Stimulated activated effector memory CD8-positive, alpha-beta T cell treated with anti-CD3 and anti-CD28 coated beads, Interleukin-12 subunit alpha, Interleukin-12 subunit beta, amount 100 ng/mL, for 72 hours (primary cell): ENCODE data around the gene TEX2.
"Not testable (repeated sequence)": the region's sequence is repeated elsewhere in the genome, so short reads cannot be mapped to it uniquely, and the experiment has no call there.

Experiments used
- ATAC-seq: fragments of 150-1000 bp; cut with Tn5 transposase; 2 replicates; pipeline ENCODE4 v1.10.0; 2021
- DNase-seq, 2 donors: peaks; one replicate each; pipeline ENCODE4 v3.0.0; 2021 to 2022; ENCODE audit warnings: low spot score in 2 of 2
- H3K27ac Mint-ChIP-seq: one replicate; pipeline ENCODE4 v1.8.0; 2022; ENCODE audit warnings: mild to moderate bottlenecking, mixed read lengths
- H3K36me3 Mint-ChIP-seq: one replicate; pipeline ENCODE4 v1.8.0; 2022; ENCODE audit warnings: mild to moderate bottlenecking, mixed read lengths
- H3K4me1 Mint-ChIP-seq: one replicate; pipeline ENCODE4 v1.8.0; 2022; ENCODE audit warnings: mixed read lengths
- H3K4me3 Mint-ChIP-seq: one replicate; pipeline ENCODE4 v1.8.0; 2022; ENCODE audit warnings: mild to moderate bottlenecking, mixed read lengths
- H3K9me3 Mint-ChIP-seq: one replicate; pipeline ENCODE4 v1.8.0; 2022; ENCODE audit warnings: mixed read lengths

The TEX2 gene

GRCh38 chr17:64231567-64232141 lies 31.4 kb downstream of the TEX2 start:
- H3K36me3 Mint-ChIP-seq: no peaks in the 10 kb centered on the region
- no peak for DNase-seq
- no peaks in the 10 kb centered on the region for H3K9me3 Mint-ChIP-seq
- H3K4me1 Mint-ChIP-seq: peaks cover 5% of the 10 kb centered on the region
- no peak overlapping the region for H3K27ac Mint-ChIP-seq
- no peak overlapping the region for H3K4me3 Mint-ChIP-seq
- ATAC-seq: no peak

GRCh38 chr17:64230791-64231408 lies 32.2 kb downstream of the TEX2 start:
- H3K27ac Mint-ChIP-seq: no peak overlapping the region
- H3K9me3 Mint-ChIP-seq: no peaks in the 10 kb centered on the region
- peaks cover 5% of the 10 kb centered on the region for H3K4me1 Mint-ChIP-seq
- DNase-seq (no peak), ATAC-seq (no peak)
- no peaks in the 10 kb centered on the region for H3K36me3 Mint-ChIP-seq
- no peak overlapping the region for H3K4me3 Mint-ChIP-seq

GRCh38 chr17:64229815-64230728 lies 33.0 kb downstream of the TEX2 start:
- Mint-ChIP-seq H3K9me3 (no peaks in the 10 kb centered on the region), H3K27ac (no peak overlapping the region), H3K4me3 (no peak overlapping the region), H3K36me3 (no peaks in the 10 kb centered on the region), H3K4me1 (peaks cover 5% of the 10 kb centered on the region)
- no peak for DNase-seq
- no peak for ATAC-seq

DNA sequence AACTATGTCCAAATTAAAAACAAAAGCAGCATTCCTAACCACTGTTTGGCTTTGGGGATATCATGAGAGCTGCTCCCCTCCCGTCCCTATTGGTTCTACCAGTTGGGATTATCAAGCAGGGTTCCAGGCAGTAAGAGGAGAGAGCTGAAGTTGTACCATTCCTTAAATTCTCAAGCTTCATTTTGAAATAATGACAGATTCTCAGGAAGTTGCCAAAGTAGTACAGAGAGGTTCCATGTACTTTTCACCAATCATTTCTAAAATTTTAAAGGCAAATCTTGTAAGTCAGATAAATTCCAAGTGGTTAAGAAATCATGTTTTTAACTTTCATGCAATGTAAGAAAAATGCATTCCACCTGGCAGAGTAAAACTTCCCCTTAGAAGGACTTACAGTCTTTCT lies 36.9 kb downstream of the TEX2 start:
- Mint-ChIP-seq H3K27ac (no peak overlapping the region), H3K9me3 (no peaks in the 10 kb centered on the region), H3K4me3 (no peak overlapping the region), H3K4me1 (peaks cover 5% of the 10 kb centered on the region), H3K36me3 (no peaks in the 10 kb centered on the region)
- DNase-seq (no peak), ATAC-seq (no peak)

DNA sequence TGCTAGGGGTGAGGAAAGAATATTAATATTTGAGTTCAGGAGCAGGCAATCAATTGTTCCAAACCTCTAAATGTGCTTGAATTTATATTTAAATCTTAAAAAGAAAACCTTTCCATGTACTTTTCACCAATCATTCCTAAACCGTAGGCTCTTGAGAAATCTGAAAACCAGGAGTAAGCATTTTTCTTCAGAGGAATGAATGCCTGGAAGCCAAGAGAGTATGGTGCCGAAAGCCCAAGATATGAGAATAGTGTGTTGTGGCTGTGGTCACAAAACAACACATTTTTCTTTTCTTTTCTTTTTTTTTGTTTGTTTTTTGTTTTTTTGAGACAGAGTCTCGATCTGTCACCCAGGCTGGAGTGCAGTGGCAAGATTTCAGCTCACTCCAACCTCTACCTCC lies 37.6 kb downstream of the TEX2 start:
- DNase-seq: no peak
- H3K9me3 Mint-ChIP-seq: peaks cover 2% of the 10 kb centered on the region
- H3K4me1 Mint-ChIP-seq: peaks cover 5% of the 10 kb centered on the region
- no peak for ATAC-seq
- H3K36me3 Mint-ChIP-seq: no peaks in the 10 kb centered on the region
- H3K27ac Mint-ChIP-seq: no peak overlapping the region
- H3K4me3 Mint-ChIP-seq: no peak overlapping the region

- ATAC-seq (no peak), DNase-seq (no peak)
- no peak overlapping the region for H3K27ac Mint-ChIP-seq
- H3K36me3 Mint-ChIP-seq: no peaks in the 10 kb centered on the region
- H3K4me1 Mint-ChIP-seq: peaks cover 7% of the 10 kb centered on the region
- H3K4me3 Mint-ChIP-seq: no peak overlapping the region
- peaks cover 2% of the 10 kb centered on the region for H3K9me3 Mint-ChIP-seq
These were observed 39.0 kb downstream of the TEX2 start for GRCh38 chr17:64223931-64224629.

GRCh38 chr17:64223283-64223682 lies 39.8 kb downstream of the TEX2 start:
- H3K9me3 Mint-ChIP-seq: peaks cover 2% of the 10 kb centered on the region
- ATAC-seq (no peak), DNase-seq (no peak)
- peaks cover 7% of the 10 kb centered on the region for H3K4me1 Mint-ChIP-seq
- H3K27ac Mint-ChIP-seq: no peak overlapping the region
- no peak overlapping the region for H3K4me3 Mint-ChIP-seq
- no peaks in the 10 kb centered on the region for H3K36me3 Mint-ChIP-seq

DNA sequence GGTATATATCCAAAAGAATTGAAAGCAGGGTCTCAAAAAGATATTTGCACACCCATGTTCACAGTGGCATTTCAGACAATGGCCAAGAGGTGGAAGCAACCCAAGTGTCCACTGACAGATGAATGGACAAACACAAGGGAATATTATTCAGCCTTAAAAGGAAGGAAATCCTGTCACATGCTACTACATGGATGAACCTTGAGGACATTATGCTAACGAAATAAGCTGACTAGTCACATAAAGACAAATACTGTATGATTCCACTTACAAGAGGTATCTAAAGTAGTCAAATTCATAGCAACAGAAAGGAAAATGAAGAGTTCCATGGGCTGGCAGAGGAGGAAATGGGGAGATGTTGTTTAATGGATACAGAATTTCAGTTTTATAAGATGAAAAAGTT lies 41.4 kb downstream of the TEX2 start:
- DNase-seq (no peak), ATAC-seq (no peak)
- Mint-ChIP-seq H3K9me3 (peaks cover 2% of the 10 kb centered on the region), H3K4me3 (no peak overlapping the region), H3K36me3 (no peaks in the 10 kb centered on the region), H3K27ac (no peak overlapping the region), H3K4me1 (peaks cover 17% of the 10 kb centered on the region)

DNA sequence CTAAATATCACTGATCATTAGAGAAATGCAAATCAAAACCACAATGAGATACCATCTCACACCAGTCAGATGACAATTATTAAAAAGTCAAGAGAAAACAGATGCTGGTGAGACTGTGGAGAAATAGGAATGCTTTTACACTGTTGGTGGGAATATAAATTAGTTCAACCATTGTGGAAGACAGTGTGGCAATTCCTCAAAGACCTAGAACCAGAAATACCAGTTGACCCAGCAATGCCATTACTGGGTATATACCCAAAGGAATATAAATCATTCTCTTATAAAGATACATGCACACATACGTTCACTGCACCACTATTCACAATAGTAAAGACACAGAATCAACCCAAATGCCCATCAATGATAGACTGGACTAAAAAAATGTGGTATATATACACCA lies 42.5 kb downstream of the TEX2 start:
- not testable (repeated sequence) for DNase-seq, H3K4me3 Mint-ChIP-seq, H3K9me3 Mint-ChIP-seq, H3K27ac Mint-ChIP-seq, ATAC-seq, H3K36me3 Mint-ChIP-seq
- peaks cover 23% of the 10 kb centered on the region for H3K4me1 Mint-ChIP-seq

DNA sequence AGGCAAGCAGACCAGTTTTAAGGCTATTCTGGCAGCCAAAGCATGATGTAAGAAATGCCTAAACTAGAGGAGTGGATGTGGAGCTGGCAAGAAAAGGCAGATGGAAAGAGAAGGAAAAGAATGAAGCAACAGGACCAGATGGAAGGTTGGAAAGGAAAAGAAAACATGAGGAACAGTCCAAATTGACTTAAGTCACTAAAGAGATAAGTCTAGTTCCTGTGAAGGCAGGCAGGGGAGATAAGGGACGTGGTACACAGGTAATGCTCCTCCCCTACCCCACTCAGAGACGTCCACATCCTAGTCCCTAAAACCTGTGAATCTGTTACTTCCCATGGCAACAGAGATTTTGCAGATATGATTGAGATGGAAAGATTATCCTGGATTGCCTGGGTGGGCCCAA lies 43.5 kb downstream of the TEX2 start:
- H3K27ac Mint-ChIP-seq: no peak overlapping the region
- no peak overlapping the region for H3K4me3 Mint-ChIP-seq
- H3K36me3 Mint-ChIP-seq: no peaks in the 10 kb centered on the region
- no peak for DNase-seq
- no peak for ATAC-seq
- peaks cover 2% of the 10 kb centered on the region for H3K9me3 Mint-ChIP-seq
- peaks cover 23% of the 10 kb centered on the region for H3K4me1 Mint-ChIP-seq

- DNase-seq (no peak), ATAC-seq (peak; percentile 96)
- peaks cover 2% of the 10 kb centered on the region for H3K9me3 Mint-ChIP-seq
- peaks cover 23% of the 10 kb centered on the region for H3K4me1 Mint-ChIP-seq
- no peak overlapping the region for H3K4me3 Mint-ChIP-seq
- peaks cover 7% of the 10 kb centered on the region for H3K36me3 Mint-ChIP-seq
- no peak overlapping the region for H3K27ac Mint-ChIP-seq
These were observed 45.0 kb downstream of the TEX2 start for GRCh38 chr17:64218066-64218465.

GRCh38 chr17:64217249-64217691 lies 45.8 kb downstream of the TEX2 start:
- DNase-seq (no peak), ATAC-seq (no peak)
- Mint-ChIP-seq H3K4me1 (peaks cover 23% of the 10 kb centered on the region), H3K27ac (peak overlapping the region; percentile 39), H3K36me3 (peaks cover 15% of the 10 kb centered on the region), H3K9me3 (peaks cover 2% of the 10 kb centered on the region), H3K4me3 (no peak overlapping the region)

DNA sequence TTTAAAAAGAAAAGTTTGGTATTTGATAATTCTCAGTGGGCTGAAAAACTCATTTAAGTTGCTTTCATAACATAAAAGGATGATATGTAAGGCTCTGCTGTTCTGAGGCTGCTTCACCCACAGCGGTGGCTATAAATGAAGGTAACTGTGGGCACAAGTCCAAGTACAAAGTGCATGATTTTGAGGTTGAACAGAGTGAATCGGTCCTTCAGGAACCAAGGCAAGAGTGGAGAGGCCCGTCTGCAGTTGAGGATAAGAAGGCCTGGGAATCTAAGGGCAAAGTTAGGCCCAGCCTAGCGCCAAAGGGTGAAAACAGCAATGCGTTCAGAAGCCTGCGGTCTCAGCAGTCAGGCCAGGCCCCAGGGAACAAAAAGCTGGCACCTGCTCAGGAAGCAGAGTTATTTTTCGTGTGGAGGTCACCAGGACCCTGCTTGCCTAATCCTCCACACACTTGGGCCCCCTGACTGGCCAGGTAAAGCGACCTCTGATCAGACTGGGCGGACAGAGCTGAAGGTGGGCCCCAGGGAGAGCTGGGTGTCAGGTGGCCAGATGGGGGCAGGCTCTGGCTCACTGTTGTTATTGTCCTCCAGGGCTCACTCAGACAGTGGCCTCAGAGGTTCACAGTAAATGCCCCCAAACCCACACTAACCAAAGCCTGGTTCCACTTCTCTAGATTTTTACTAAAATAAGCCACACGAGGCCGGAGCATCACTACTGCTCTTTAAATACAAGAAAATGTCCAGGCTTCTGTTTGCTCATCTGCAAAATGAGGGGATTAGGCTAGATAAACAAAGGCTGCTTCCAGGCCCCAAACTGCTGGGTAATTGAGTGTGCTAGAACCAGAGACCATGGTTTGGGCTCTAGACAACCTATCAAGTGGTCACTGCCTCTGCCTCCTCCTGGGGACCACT lies 46.5 kb downstream of the TEX2 start:
- Mint-ChIP-seq H3K9me3 (peaks cover 2% of the 10 kb centered on the region), H3K36me3 (peaks cover 20% of the 10 kb centered on the region), H3K4me3 (no peak overlapping the region), H3K4me1 (peaks cover 23% of the 10 kb centered on the region), H3K27ac (no peak overlapping the region)
- DNase-seq (no peak), ATAC-seq (no peak)

DNA sequence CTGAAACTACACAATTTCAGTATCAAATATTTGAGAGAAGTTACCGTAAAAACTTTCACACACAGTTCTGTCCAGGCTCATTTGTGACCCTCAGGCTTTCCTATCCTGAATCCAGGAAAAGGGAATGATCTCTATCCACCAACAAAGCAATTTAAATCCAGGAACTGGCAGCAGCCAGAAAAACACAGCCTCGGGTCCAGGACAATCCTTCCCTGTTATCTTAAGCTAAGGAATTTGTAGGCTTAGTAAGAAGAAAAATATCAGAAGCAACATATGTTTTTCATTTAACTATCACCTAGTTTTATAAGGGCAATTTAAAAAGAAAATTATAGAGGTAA lies 47.1 kb downstream of the TEX2 start:
- peaks cover 2% of the 10 kb centered on the region for H3K9me3 Mint-ChIP-seq
- H3K4me1 Mint-ChIP-seq: peaks cover 23% of the 10 kb centered on the region
- ATAC-seq (no peak), DNase-seq (no peak)
- H3K4me3 Mint-ChIP-seq: no peak overlapping the region
- peaks cover 20% of the 10 kb centered on the region for H3K36me3 Mint-ChIP-seq
- no peak overlapping the region for H3K27ac Mint-ChIP-seq

- H3K4me3 Mint-ChIP-seq: no peak overlapping the region
- ATAC-seq: no peak
- no peaks in the 10 kb centered on the region for H3K9me3 Mint-ChIP-seq
- no peak overlapping the region for H3K27ac Mint-ChIP-seq
- H3K36me3 Mint-ChIP-seq: peaks cover 20% of the 10 kb centered on the region
- DNase-seq: no peak
- peaks cover 21% of the 10 kb centered on the region for H3K4me1 Mint-ChIP-seq
These were observed 48.1 kb downstream of the TEX2 start for GRCh38 chr17:64214950-64215349.
